Measurements from ENCODE around the gene PGBD2. TPM values are rescaled to one million over a fixed set of nuclear protein-coding genes. Genes with fewer than 3 reads are reported as not detected.

The PGBD2 gene
- total and polyA plus RNA-seq, 2 of the 13 experiments (the other 11 are each of a cell fraction or from before 2014, with no cell fraction given): 6.0 to 7.4 TPM

GRCh38 chr1:248873409-248873992, 32.5 kb upstream of the PGBD2 start (continued):
- TF ChIP-seq CBX2 (IDR thresholded peaks at IDR 0.05; ENCODE audit: low read depth, low read length) (no peak), CBX2 (CRISPR knock-in tag; IDR thresholded peaks at IDR 0.05; ENCODE audit: low read depth) (no peak), MYC (CRISPR knock-in tag; IDR thresholded peaks at IDR 0.05; ENCODE audit: borderline replicate concordance) (peak; percentile 61; the same call in 1 of the 2 replicates), ZNF615 (CRISPR knock-in tag; IDR thresholded peaks at IDR 0.05; ENCODE audit: borderline replicate concordance) (no peak; the same call in 1 of the 2 replicates), MBD4 (IDR thresholded peaks at IDR 0.05; ENCODE audit: borderline replicate concordance, low read length) (no peak), ZFYVE20 (CRISPR knock-in tag; IDR thresholded peaks at IDR 0.05; ENCODE audit: borderline replicate concordance, low read depth) (no peak), ZNF678 (CRISPR knock-in tag; IDR thresholded peaks at IDR 0.05) (peak; percentile 74; the same call in 1 of the 2 replicates), REXO4 (CRISPR knock-in tag; IDR thresholded peaks at IDR 0.05; ENCODE audit: borderline replicate concordance) (no peak), GABPA (IDR thresholded peaks at IDR 0.05; ENCODE audit: low read depth, low read length) (no peak), GABPA (CRISPR knock-in tag; IDR thresholded peaks at IDR 0.05; ENCODE audit: low read depth) (peak; percentile 55; the same call in 1 of the 2 replicates), ZNF501 (CRISPR knock-in tag; IDR thresholded peaks at IDR 0.05) (peak; percentile 58; the same call in 1 of the 2 replicates), HMGXB4 (CRISPR knock-in tag; IDR thresholded peaks at IDR 0.05; ENCODE audit: borderline replicate concordance in 1 of 2, low read depth in 1 of 2) (peak; percentile 99 to 100), RAD21 (CRISPR knock-in tag; IDR thresholded peaks at IDR 0.05) (peak; percentile 32; the same call in 1 of the 2 replicates), YEATS2 (CRISPR knock-in tag; IDR thresholded peaks at IDR 0.05; ENCODE audit: borderline replicate concordance) (0 out of 2 replicates have a peak, but pooled peaks have one; percentile 29)
- TF ChIP-seq, protein P1, sequence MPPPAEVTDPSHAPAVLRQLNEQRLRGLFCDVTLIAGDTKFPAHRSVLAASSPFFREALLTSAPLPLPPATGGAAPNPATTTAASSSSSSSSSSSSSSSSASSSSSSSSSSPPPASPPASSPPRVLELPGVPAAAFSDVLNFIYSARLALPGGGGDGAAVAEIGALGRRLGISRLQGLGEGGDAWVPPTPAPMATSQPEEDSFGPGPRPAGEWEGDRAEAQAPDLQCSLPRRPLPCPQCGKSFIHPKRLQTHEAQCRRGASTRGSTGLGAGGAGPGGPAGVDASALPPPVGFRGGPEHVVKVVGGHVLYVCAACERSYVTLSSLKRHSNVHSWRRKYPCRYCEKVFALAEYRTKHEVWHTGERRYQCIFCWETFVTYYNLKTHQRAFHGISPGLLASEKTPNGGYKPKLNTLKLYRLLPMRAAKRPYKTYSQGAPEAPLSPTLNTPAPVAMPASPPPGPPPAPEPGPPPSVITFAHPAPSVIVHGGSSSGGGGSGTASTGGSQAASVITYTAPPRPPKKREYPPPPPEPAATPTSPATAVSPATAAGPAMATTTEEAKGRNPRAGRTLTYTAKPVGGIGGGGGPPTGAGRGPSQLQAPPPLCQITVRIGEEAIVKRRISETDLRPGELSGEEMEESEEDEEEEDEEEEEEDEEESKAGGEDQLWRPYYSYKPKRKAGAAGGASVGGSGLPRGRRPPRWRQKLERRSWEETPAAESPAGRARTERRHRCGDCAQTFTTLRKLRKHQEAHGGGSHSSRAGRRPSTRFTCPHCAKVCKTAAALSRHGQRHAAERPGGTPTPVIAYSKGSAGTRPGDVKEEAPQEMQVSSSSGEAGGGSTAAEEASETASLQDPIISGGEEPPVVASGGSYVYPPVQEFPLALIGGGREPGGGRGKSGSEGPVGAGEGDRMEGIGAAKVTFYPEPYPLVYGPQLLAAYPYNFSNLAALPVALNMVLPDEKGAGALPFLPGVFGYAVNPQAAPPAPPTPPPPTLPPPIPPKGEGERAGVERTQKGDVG (CRISPR knock-in tag; IDR thresholded peaks at IDR 0.05; ENCODE audit: borderline replicate concordance): peak; percentile 60; the same call in 1 of the 2 replicates
- TF ChIP-seq, protein P2, sequence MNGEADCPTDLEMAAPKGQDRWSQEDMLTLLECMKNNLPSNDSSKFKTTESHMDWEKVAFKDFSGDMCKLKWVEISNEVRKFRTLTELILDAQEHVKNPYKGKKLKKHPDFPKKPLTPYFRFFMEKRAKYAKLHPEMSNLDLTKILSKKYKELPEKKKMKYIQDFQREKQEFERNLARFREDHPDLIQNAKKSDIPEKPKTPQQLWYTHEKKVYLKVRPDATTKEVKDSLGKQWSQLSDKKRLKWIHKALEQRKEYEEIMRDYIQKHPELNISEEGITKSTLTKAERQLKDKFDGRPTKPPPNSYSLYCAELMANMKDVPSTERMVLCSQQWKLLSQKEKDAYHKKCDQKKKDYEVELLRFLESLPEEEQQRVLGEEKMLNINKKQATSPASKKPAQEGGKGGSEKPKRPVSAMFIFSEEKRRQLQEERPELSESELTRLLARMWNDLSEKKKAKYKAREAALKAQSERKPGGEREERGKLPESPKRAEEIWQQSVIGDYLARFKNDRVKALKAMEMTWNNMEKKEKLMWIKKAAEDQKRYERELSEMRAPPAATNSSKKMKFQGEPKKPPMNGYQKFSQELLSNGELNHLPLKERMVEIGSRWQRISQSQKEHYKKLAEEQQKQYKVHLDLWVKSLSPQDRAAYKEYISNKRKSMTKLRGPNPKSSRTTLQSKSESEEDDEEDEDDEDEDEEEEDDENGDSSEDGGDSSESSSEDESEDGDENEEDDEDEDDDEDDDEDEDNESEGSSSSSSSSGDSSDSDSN (CRISPR knock-in tag; IDR thresholded peaks at IDR 0.05): peak; percentile 99
- TF ChIP-seq, protein P3, sequence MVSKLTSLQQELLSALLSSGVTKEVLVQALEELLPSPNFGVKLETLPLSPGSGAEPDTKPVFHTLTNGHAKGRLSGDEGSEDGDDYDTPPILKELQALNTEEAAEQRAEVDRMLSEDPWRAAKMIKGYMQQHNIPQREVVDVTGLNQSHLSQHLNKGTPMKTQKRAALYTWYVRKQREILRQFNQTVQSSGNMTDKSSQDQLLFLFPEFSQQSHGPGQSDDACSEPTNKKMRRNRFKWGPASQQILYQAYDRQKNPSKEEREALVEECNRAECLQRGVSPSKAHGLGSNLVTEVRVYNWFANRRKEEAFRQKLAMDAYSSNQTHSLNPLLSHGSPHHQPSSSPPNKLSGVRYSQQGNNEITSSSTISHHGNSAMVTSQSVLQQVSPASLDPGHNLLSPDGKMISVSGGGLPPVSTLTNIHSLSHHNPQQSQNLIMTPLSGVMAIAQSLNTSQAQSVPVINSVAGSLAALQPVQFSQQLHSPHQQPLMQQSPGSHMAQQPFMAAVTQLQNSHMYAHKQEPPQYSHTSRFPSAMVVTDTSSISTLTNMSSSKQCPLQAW (CRISPR knock-in tag; IDR thresholded peaks at IDR 0.05): peak; percentile 39; the same call in 1 of the 2 replicates
- TF ChIP-seq, protein P4, sequence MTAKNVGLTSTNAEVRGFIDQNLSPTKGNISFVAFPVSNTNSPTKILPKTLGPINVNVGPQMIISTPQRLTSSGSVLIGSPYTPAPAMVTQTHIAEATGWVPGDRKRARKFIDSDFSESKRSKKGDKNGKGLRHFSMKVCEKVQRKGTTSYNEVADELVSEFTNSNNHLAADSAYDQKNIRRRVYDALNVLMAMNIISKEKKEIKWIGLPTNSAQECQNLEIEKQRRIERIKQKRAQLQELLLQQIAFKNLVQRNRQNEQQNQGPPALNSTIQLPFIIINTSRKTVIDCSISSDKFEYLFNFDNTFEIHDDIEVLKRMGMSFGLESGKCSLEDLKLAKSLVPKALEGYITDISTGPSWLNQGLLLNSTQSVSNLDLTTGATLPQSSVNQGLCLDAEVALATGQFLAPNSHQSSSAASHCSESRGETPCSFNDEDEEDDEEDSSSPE (CRISPR knock-in tag; IDR thresholded peaks at IDR 0.05): 0 out of 2 replicates have a peak, but pooled peaks have one; percentile 21

Data from HepG2 (cell line).